HG03095 (cell line): ENCODE results near the gene PRKAR1B.

Experiments
- ATAC-seq: cut with Tn5 transposase; IDR thresholded peaks from one replicate; pipeline ENCODE4 v1.9.1; 2021; ENCODE audit warnings: moderate library complexity; ENCODE audit not compliant: unreplicated experiment

PRKAR1B gene

GRCh38 chr7:594212-594913, 132.7 kb downstream of the PRKAR1B start:
- no peak for ATAC-seq

- ATAC-seq: no peak
These were observed 133.6 kb downstream of the PRKAR1B start for GRCh38 chr7:593324-594115.

- no peak for ATAC-seq
These were observed 135.0 kb downstream of the PRKAR1B start for GRCh38 chr7:591856-592628.

GRCh38 chr7:590731-591551, 136.1 kb downstream of the PRKAR1B start:
- no peak for ATAC-seq

GRCh38 chr7:589781-590575, 137.1 kb downstream of the PRKAR1B start:
- no peak for ATAC-seq

- no peak for ATAC-seq
These were observed 139.3 kb downstream of the PRKAR1B start for GRCh38 chr7:587767-588166.

GRCh38 chr7:586494-586893, 140.6 kb downstream of the PRKAR1B start:
- no peak for ATAC-seq

GRCh38 chr7:585873-586272, 141.2 kb downstream of the PRKAR1B start:
- no peak for ATAC-seq

- no peak for ATAC-seq
These were observed 141.8 kb downstream of the PRKAR1B start for GRCh38 chr7:585229-585711.

- ATAC-seq: no peak
These were observed 142.3 kb downstream of the PRKAR1B start for GRCh38 chr7:584820-585219.

GRCh38 chr7:584122-584465, 143.0 kb downstream of the PRKAR1B start:
- no peak for ATAC-seq

- no peak for ATAC-seq
These were observed 143.5 kb downstream of the PRKAR1B start for GRCh38 chr7:583410-584121.

GRCh38 chr7:582931-583330, 144.2 kb downstream of the PRKAR1B start:
- no peak for ATAC-seq

- ATAC-seq: no peak
These were observed 144.8 kb downstream of the PRKAR1B start for GRCh38 chr7:582081-582835.

GRCh38 chr7:578386-578785, 148.7 kb downstream of the PRKAR1B start:
- ATAC-seq: no peak

- ATAC-seq: no peak
These were observed 149.2 kb downstream of the PRKAR1B start for GRCh38 chr7:577741-578370.

GRCh38 chr7:577278-577665, 149.8 kb downstream of the PRKAR1B start:
- no peak for ATAC-seq
